B cell (primary cell): Measurements from ENCODE around the gene JMJD8. TPM values are rescaled to one million over a fixed set of nuclear protein-coding genes. Genes with fewer than 3 reads are reported as not detected.

ENCODE experiments used
- ATAC-seq: fragments of 200-7000 bp; cut with Tn5 transposase; one replicate; pipeline ENCODE4 v1.10.0; 2021; ENCODE audit warnings: low read depth, mild to moderate bottlenecking, moderate number of reproducible peaks, moderate library complexity
- CTCF ChIA-PET: fragments of 350-600 bp; sonication (Branson Sonifier 250); formaldehyde crosslinking; loops from one replicate; lab custom pipeline; 2021; ENCODE audit warnings: antibody characterized with exemption, inconsistent platforms; lab: Charles Lee
- POLR2A ChIA-PET: fragments of 350-600 bp; sonication (Branson Sonifier 250); formaldehyde crosslinking; loops from one replicate; lab custom pipeline; 2021; ENCODE audit warnings: antibody characterized with exemption; lab: Charles Lee
- DNase-seq: peaks from one replicate; pipeline ENCODE4 v3.0.0; 2013
- H2AFZ ChIP-seq: 2 replicates; pipeline ENCODE4 v1.6.1; 2012; ENCODE audit warnings: mild to moderate bottlenecking, low read depth, low read length; ENCODE audit not compliant: insufficient read depth, poor library complexity, severe bottlenecking
- H3K27ac ChIP-seq, 2 donors: 1 replicate in 1 of 2; 2 replicates in 1 of 2; pipeline ENCODE4 v1.5.1; 2012 to 2013; ENCODE audit warnings: low read length in 2 of 2, mild to moderate bottlenecking in 2 of 2, moderate library complexity in 1 of 2
- H3K27me3 ChIP-seq, 4 experiments: fragments of 200-600 bp in 1 of 4; sonication (generic) in 1 of 4; replicated peaks in 1 of 4; 1 replicate in 2 of 4; 2 replicates in 2 of 4; pipeline versions ENCODE4 v1.6.1 to v1.7.0; 2013 to 2016; ENCODE audit warnings: low read length in 3 of 4, mild to moderate bottlenecking in 2 of 4, mixed read lengths in 1 of 4, moderate library complexity in 1 of 4; ENCODE audit not compliant: insufficient read depth in 4 of 4, control insufficient read depth in 3 of 4; ENCODE audit errors: control extremely low read depth in 1 of 4
- H3K36me3 ChIP-seq, 2 experiments: replicated peaks in 1 of 2; 1 replicate in 1 of 2; 2 replicates in 1 of 2; pipeline versions ENCODE4 v1.6.1 to v1.7.1; 2013; ENCODE audit warnings: low read length in 1 of 2; ENCODE audit not compliant: insufficient read depth in 2 of 2, control insufficient read depth in 1 of 2; ENCODE audit errors: control extremely low read depth in 1 of 2, extremely low read depth in 1 of 2
- H3K4me1 ChIP-seq, 2 donors: fragments of 200-600 bp in 1 of 2; sonication (generic) in 1 of 2; 1 replicate in 1 of 2; 2 replicates in 1 of 2; pipeline versions ENCODE4 v1.5.1 to v1.6.1; 2013 to 2017; ENCODE audit warnings: low read length in 2 of 2; ENCODE audit not compliant: control insufficient read depth in 2 of 2, insufficient read depth in 2 of 2
- H3K4me2 ChIP-seq: replicated peaks from 2 replicates; pipeline ENCODE3; 2012; ENCODE audit warnings: mild to moderate bottlenecking, low read depth, low read length; ENCODE audit not compliant: poor library complexity, severe bottlenecking
- H3K4me3 ChIP-seq, 5 experiments: fragments of 200-600 bp in 1 of 5; sonication (generic) in 1 of 5; 1 replicate in 3 of 5; 2 replicates in 2 of 5; pipeline versions ENCODE4 v1.5.1 to v1.7.0; 2011 to 2016; ENCODE audit warnings: low read length in 4 of 5, mild to moderate bottlenecking in 4 of 5, low read depth in 2 of 5, control low read depth in 1 of 5, moderate library complexity in 1 of 5; ENCODE audit not compliant: insufficient read depth in 1 of 5; ENCODE audit errors: control extremely low read depth in 1 of 5, extremely low read depth in 1 of 5
- H3K79me2 ChIP-seq: fragments of 200-600 bp; sonication (generic); one replicate; pipeline ENCODE4 v1.6.0; 2016; ENCODE audit warnings: low read length; ENCODE audit not compliant: control insufficient read depth, insufficient read depth
- H3K9ac ChIP-seq: fragments of 200-600 bp; sonication (generic); 2 replicates; pipeline ENCODE4 v1.6.1; 2017; ENCODE audit warnings: mild to moderate bottlenecking, low read length, moderate library complexity
- H3K9me3 ChIP-seq, 3 donors: one replicate each; pipeline versions ENCODE4 v1.6.1 to v1.7.1; 2013; ENCODE audit warnings: low read length in 2 of 3; ENCODE audit not compliant: control insufficient read depth in 2 of 3, insufficient read depth in 1 of 3; ENCODE audit errors: control extremely low read depth in 1 of 3
- H4K20me1 ChIP-seq: 2 replicates; pipeline ENCODE4 v1.6.0; 2012; ENCODE audit warnings: mild to moderate bottlenecking, low read length; ENCODE audit not compliant: insufficient read depth, control insufficient read depth, poor library complexity, severe bottlenecking
- H3K27ac Mint-ChIP-seq: one replicate; pipeline ENCODE4 v1.8.0; 2021; ENCODE audit warnings: mixed read lengths
- H3K27me3 Mint-ChIP-seq: one replicate; pipeline ENCODE4 v1.8.0; 2021; ENCODE audit warnings: mixed read lengths
- H3K4me1 Mint-ChIP-seq: one replicate; pipeline ENCODE4 v1.8.0; 2021; ENCODE audit warnings: mixed read lengths
- H3K4me3 Mint-ChIP-seq: one replicate; pipeline ENCODE4 v1.8.0; 2021; ENCODE audit warnings: mixed read lengths
- H3K9me3 Mint-ChIP-seq: one replicate; pipeline ENCODE4 v1.8.0; 2022; ENCODE audit warnings: mixed read lengths; ENCODE audit not compliant: insufficient read depth
- CTCF ChIP-seq: fragments of 200-600 bp; IDR thresholded peaks from one replicate; pipeline ENCODE4 v1.8.0; 2022; ENCODE audit warnings: antibody characterized with exemption, mild to moderate bottlenecking
- EZH2 ChIP-seq: IDR thresholded peaks from 2 replicates; pipeline ENCODE4 v1.6.1; 2012; ENCODE audit warnings: borderline replicate concordance, low read depth, mild to moderate bottlenecking, moderate library complexity, low read length; ENCODE audit not compliant: insufficient read depth, poor library complexity, severe bottlenecking
- WGBS: methylation state at CpG from one replicate; pipeline ENCODE4 v1.1.5; 2013; ENCODE audit warnings: missing lambda C conversion rate; ENCODE audit not compliant: insufficient coverage; 5-methylcytosine and 5-hydroxymethylcytosine counted together
- intact Hi-C: fragments of 100-400 bp; cut with micrococcal nuclease; formaldehyde crosslinking; loops from one replicate; pipeline ENCODE4 v1.10.0; 2022
- polyA plus RNA-seq: library from polyadenylated mRNA; depleted of rRNA; stranded (reverse); fragments of >200 nt; gene quantifications from 2 replicates; pipeline ENCODE4 v1.2.3, GENCODE V29; 2012
- total RNA-seq, 2 donors: library from RNA; stranded (reverse); fragments of 120-200 nt in 1 of 2; gene quantifications; 1 replicate in 1 of 2; 2 replicates in 1 of 2; pipeline versions ENCODE4 v1.2.3 to v1.2.4, GENCODE V29; 2013 to 2022

JMJD8 gene
- total and polyA plus RNA-seq, 2 donors (not counting 1 experiment from before 2014, with no cell fraction given), result 46.3 to 69.3 TPM

- no peak for ATAC-seq
- H3K9me3 ChIP-seq, result peaks cover 0 to 7% (median 0%) of the 10 kb centered on the region in 3 donors
- H2AFZ ChIP-seq, result peak overlapping the region; percentile 85
- H4K20me1 ChIP-seq, result peaks cover 31% of the 10 kb centered on the region
- peaks cover 38% of the 10 kb centered on the region for H3K4me1 Mint-ChIP-seq
- H3K9ac ChIP-seq, result peak overlapping the region; percentile 67
- under 1% methylated on average over 38 of the region's 38 CpGs for WGBS
- no peaks in the 10 kb centered on the region for H3K27me3 Mint-ChIP-seq
- H3K27ac ChIP-seq, result peak overlapping the region in 1 of 2 donors; percentile 81
- peaks cover 28 to 65% of the 10 kb centered on the region in 2 donors for H3K4me1 ChIP-seq
- intact Hi-C loops, result loop anchor here (5.0 kb wide), 1 partner anchor 42 kb away; the partner anchor contains the start of gene ANTKMT
- peak overlapping the region; percentile 99 for H3K4me2 ChIP-seq
- ChIA-PET POLR2A (interaction anchor here (0.8 to 1.1 kb wide), 2 partner anchors 10 to 154 kb away, joined by 3 to 6 read pairs; partner anchors contain the start of gene WDR24), CTCF (interaction anchor here (0.8 to 1.4 kb wide), 2 partner anchors 10 to 13 kb away, joined by 3 to 7 read pairs; partner anchors contain the start of genes RHOT2 and WDR24)
- no peaks in the 10 kb centered on the region for H3K9me3 Mint-ChIP-seq
- DNase-seq, result no peak
- H3K27ac Mint-ChIP-seq, result peak overlapping the region; percentile 65
- peaks cover 32% of the 10 kb centered on the region for H3K79me2 ChIP-seq
- TF ChIP-seq CTCF, result no peak
- no peak for TF ChIP-seq EZH2
- peaks cover 0 to 17% of the 10 kb centered on the region in 2 experiments for H3K36me3 ChIP-seq
- peak overlapping the region; percentile 89 for H3K4me3 Mint-ChIP-seq
- H3K27me3 ChIP-seq, result peaks cover 0 to 15% (median 6%) of the 10 kb centered on the region in 4 experiments
- peak overlapping the region; percentile 22 to 84 (median 65) for H3K4me3 ChIP-seq
Observed at GRCh38 chr16:680625-680945, 3.5 kb downstream of the JMJD8 start.
